GM19324 (cell line): Measurements from ENCODE around the gene ZNF654.

Experiments used
- ATAC-seq: cut with Tn5 transposase; IDR thresholded peaks from one replicate; pipeline ENCODE4 v1.9.1; 2021; ENCODE audit warnings: mild to moderate bottlenecking, moderate library complexity; ENCODE audit not compliant: unreplicated experiment, low FRiP score

ZNF654 gene

GRCh38 chr3:88191872-88192409, 132.9 kb downstream of the ZNF654 start:
- no peak for ATAC-seq

- ATAC-seq, result no peak
Measured at GRCh38 chr3:88192631-88193030, 133.6 kb downstream of the ZNF654 start.
